ENCODE data around the gene VWA5B1. TPM values are rescaled to one million over a fixed set of nuclear protein-coding genes. Genes with fewer than 3 reads are reported as not detected.

The VWA5B1 gene
- total RNA-seq, 6 experiments from 2014 or later, result not detected

DNA sequence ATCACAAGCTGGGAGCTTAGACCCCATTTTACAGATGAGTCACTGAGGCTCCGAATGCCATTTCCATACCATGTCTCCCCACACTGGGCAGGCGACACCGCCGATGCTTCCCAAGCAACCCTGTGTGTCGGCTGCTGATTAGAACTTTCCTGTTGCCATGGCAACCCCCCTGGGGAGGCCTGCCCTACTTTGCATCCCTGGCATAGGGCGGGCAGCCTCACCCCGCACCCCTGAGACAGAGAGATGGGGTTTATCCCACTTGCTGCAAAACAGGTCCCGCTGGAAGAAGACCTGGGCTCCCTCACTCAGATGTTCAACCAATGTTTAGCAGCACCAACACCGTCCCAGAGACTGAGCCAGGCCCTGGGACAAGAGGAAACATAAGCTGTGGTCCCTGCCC lies 113.8 kb downstream of the VWA5B1 start:
- TF ChIP-seq, protein P1, sequence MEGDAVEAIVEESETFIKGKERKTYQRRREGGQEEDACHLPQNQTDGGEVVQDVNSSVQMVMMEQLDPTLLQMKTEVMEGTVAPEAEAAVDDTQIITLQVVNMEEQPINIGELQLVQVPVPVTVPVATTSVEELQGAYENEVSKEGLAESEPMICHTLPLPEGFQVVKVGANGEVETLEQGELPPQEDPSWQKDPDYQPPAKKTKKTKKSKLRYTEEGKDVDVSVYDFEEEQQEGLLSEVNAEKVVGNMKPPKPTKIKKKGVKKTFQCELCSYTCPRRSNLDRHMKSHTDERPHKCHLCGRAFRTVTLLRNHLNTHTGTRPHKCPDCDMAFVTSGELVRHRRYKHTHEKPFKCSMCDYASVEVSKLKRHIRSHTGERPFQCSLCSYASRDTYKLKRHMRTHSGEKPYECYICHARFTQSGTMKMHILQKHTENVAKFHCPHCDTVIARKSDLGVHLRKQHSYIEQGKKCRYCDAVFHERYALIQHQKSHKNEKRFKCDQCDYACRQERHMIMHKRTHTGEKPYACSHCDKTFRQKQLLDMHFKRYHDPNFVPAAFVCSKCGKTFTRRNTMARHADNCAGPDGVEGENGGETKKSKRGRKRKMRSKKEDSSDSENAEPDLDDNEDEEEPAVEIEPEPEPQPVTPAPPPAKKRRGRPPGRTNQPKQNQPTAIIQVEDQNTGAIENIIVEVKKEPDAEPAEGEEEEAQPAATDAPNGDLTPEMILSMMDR (IDR thresholded peaks at IDR 0.05), result no peak
- H3K27me3 Mint-ChIP-seq (ENCODE audit: insufficient read depth), result peaks cover 25% of the 10 kb centered on the region
- no peak overlapping the region for H3K27ac Mint-ChIP-seq
- no peak for DNase-seq
- H3K4me1 Mint-ChIP-seq (ENCODE audit: low read depth), result peaks cover 7% of the 10 kb centered on the region
- no peaks in the 10 kb centered on the region for H3K9me3 Mint-ChIP-seq
- no peaks in the 10 kb centered on the region for H3K36me3 Mint-ChIP-seq (ENCODE audit: low read depth)
- no peak overlapping the region for H3K4me3 Mint-ChIP-seq

Other genes with a start within 250 kb of the VWA5B1 start
- gene PLA2G5, start 220.7 kb upstream of the VWA5B1 start, total RNA-seq (2021; fragmentation: NEBNext Ultra II Directional; extraction: Animal tissue kit (Norgen Biotek cat#: 25700)), result not detected
- not detected for gene PLA2G2D, start 171.3 kb upstream of the VWA5B1 start, total RNA-seq (2021; fragmentation: NEBNext Ultra II Directional; extraction: Animal tissue kit (Norgen Biotek cat#: 25700))
- gene PLA2G2F, start 151.6 kb upstream of the VWA5B1 start, total RNA-seq (2021; fragmentation: NEBNext Ultra II Directional; extraction: Animal tissue kit (Norgen Biotek cat#: 25700)), result not detected
- gene UBXN10, start 104.8 kb upstream of the VWA5B1 start, total RNA-seq (2021; fragmentation: NEBNext Ultra II Directional; extraction: Animal tissue kit (Norgen Biotek cat#: 25700)), result not detected
- gene PLA2G2C, start 104.4 kb upstream of the VWA5B1 start, total RNA-seq (2021; fragmentation: NEBNext Ultra II Directional; extraction: Animal tissue kit (Norgen Biotek cat#: 25700)), result not detected
- gene CAMK2N1, start 195.3 kb downstream of the VWA5B1 start, total RNA-seq (2021; fragmentation: NEBNext Ultra II Directional; extraction: Animal tissue kit (Norgen Biotek cat#: 25700)), result 10 to 100 TPM; 40.3 to 57.8 (median 42.6) TPM
- gene MUL1, start 217.3 kb downstream of the VWA5B1 start, total RNA-seq (2021; fragmentation: NEBNext Ultra II Directional; extraction: Animal tissue kit (Norgen Biotek cat#: 25700)), result 10 to 100 TPM; 26.9 to 36.4 (median 27.8) TPM